ENCODE measurements around the gene TRMT61A. TPM values are rescaled to one million over a fixed set of nuclear protein-coding genes. Genes with fewer than 3 reads are reported as not detected.

Gene TRMT61A
- total RNA-seq, 1 experiment from 2014 or later, result 21.6 TPM

DNA sequence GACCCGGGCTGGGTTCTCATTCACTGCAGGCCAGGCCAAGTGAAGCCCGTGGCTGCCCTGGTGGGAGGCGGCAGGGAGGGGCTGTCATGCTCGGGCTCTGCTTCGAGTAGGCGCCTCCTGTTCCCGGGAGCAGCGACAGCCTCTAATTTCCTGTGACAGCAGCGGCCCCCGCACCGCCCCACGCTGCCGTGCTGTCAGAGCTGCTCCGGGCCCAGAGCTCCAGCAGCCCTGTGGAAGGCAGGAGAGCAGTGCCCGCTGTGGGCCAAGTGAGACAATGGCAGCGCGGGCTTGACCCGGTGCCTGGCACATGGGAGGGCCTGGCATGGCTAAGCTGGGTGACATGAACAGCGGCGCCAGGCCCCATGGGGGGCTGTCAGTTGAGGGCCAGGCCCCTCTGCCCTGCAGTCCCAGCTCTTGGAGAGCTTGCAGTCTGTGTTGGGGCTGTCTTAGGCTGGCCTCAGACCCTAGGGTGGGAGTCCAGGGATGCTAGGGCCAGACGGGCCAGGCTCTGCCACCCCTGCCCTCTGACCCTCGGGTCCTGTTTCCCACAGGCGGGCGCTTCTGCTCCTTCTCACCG lies 5.1 kb downstream of the TRMT61A start:
- DNase-seq (ENCODE audit: low read depth), result no peak

DNA sequence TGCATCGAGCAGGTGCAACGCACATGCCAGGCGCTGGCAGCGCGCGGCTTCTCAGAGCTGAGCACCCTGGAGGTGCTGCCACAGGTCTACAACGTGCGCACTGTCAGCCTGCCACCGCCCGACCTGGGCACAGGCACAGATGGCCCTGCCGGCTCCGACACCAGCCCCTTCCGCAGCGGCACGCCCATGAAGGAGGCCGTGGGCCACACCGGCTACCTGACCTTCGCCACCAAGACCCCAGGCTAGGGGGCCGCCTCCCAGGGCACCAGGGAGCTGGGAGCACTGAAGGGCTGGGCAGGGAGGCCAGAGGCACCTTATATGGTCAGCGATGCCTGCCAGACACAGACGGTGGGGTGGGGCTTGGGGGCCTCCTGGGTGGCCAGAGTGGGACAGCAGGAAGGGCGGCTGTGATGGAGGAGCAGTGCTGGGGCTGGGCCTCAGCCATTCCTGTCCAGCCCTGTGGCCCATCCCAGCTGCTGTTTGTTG lies 5.6 kb downstream of the TRMT61A start:
- no peak for DNase-seq (ENCODE audit: low read depth)

DNA sequence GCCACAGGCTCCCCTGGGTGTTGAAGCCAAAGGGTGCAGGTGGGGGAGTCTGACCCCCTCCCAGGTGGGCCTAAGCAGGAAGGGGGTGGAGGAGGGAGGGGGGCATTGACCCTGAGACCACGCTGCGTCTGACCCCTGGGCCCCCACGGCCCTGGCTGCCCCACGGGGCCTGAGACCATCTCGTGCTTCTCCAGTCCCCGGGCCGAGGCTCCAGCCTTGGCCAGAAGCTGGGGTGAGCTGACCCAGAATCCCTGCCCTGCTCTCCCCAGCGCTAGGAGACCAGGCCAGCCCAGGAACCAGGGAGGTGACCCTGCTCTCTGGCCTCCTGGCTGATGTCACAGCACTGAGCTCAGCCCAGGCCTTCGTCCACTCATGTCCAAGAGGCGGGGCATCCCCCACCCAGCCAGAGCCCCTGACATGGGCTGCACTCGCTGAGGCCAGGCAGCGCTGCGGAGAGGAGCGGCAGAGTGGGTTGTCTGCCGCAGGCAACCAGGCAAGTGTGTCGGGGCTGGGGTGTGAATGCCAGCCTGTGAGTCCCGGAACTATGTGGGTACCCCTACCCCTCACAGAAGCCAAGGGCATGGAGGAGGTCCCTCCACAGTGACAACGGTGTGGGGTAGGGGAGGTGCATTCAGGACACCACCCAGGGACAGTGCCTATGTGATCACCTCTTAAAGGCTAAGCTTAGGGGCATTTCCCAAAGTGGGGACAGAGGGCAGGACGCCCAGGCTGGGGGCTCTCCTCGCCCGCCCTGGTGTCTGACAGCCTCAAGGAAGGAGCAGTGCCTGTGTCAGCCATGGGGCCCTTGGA lies 6.3 kb downstream of the TRMT61A start:
- no peak for DNase-seq (ENCODE audit: low read depth)

DNA sequence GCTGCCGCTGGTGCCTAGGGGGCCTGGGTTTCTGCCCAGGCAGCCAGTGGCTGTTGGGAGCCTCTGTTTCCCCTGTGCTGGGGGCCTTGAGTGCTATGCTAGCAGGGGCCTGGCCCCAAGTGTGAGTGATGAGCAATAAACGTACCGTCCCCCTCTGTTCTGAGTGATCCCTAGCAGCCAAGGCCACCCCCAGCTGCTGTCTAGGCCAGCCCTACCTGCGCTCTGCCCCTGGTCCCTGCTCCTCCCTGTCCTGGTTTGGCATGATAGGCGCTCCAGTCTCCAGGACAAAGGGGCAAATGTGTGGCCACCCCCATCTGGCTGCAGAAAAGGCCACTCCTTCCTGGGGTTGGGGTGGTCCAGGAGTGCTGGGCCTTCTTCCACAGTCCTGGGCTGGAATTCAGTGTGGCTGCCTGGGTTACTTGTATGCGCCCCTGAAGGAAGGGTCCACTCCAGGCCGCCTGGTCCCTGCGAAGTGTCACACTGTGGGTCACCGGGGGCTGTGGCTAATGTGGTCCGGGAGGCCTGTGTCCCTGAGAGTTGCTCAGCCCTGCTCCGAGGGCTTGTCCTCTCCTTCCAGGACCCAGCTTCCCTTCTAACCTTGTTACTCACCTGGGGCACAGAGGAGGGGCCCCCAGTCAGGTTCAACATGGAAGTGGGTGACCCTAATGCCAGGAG lies 7.0 kb downstream of the TRMT61A start:
- no peak for DNase-seq (ENCODE audit: low read depth)

DNA sequence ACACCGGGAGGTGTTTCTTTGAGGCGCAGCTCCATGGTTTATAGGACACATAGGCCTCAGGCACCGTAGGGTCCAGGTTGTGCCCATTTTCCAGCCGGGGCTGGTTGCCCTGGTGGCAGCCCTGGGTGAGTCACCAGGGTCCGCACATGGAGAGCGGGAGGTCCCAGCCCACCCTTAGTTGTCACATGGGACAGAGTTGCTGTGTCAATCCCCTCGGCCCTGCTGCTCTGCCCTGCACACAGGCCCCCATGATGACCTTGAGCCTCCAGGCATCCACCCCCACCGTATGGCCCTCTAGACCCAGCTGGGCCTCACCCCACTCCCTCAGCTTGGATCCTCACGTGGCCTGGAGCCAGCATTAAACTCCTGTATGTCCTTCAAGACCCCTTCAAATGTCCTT lies 7.7 kb downstream of the TRMT61A start:
- DNase-seq (ENCODE audit: low read depth), result no peak

DNA sequence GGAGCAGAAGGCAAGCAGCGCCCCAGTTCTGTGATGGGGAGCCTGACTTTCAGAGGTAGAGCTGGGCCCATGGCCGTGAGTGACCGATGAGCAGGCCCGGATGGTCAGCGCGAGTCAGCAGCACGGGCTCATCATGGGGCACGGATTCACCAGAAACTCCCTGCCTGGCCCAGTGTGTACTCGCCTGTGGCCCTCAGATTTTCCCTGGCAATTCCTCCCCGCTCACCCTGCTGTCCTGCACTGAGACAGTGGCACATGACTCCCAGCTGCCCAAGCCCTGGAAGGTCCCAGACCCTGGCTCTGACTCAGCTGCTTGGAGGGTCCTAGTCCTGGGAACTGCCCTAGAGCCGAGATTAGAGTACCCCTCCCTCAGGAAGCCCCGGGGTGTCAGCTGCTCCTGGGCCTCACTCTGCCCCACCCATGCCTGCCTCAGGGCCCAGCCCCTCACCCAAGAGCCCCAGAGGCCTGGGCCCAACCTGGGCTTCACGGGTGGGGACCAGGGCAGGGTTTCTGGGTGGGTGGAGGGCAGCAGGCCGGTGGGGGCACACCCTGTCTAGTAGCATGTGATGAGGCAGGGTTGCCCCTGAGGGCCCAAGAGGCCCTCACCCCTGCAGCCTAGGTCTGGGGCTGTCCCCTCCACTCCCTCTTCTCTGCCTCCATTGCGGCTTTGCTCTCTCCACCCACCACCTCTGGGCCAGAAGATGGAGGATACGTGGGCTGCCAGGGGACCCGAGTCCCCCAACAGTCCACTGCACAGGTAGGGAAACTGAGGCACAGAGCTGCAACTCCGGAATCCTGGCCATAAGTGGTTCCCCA lies 8.4 kb downstream of the TRMT61A start:
- DNase-seq (ENCODE audit: low read depth), result peak; percentile 69

DNA sequence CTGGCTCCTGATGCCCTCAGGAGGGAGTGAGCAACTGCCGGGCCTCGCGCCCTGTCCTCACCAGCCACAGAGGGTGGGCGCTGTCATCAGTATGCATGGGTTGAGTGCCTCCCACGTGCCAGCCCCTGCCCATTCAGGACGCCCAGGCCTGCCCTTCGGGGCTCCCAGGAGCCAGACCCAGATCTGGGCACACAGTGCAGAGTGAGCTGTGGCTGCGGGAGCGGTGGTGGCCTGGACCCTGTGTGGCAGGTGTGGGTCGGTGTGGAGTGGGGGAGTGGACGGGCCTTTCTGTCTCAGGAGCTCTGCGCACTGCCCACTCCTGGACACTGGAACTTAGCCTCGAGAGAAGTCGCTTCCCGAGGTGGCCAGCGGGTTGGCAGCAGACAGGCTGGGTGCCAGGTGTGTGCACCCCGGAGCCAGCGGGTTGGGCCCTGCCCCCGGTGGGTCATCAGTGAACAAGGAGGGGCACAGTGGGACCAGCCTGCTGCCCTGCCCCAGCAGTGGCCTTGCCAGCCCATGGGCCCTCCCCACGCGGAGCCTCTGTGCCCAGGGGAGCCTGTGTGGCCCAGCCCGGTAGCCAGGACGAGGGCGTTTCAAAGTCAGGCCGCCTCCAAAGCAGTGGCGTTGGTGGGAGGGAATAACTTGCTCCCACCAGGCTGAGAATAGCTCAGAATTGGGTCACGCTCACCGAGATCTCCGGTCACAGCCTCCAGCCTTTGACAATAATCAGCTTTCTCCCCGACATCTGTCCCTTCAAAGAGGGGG lies 9.5 kb downstream of the TRMT61A start:
- no peak for DNase-seq (ENCODE audit: low read depth)

DNA sequence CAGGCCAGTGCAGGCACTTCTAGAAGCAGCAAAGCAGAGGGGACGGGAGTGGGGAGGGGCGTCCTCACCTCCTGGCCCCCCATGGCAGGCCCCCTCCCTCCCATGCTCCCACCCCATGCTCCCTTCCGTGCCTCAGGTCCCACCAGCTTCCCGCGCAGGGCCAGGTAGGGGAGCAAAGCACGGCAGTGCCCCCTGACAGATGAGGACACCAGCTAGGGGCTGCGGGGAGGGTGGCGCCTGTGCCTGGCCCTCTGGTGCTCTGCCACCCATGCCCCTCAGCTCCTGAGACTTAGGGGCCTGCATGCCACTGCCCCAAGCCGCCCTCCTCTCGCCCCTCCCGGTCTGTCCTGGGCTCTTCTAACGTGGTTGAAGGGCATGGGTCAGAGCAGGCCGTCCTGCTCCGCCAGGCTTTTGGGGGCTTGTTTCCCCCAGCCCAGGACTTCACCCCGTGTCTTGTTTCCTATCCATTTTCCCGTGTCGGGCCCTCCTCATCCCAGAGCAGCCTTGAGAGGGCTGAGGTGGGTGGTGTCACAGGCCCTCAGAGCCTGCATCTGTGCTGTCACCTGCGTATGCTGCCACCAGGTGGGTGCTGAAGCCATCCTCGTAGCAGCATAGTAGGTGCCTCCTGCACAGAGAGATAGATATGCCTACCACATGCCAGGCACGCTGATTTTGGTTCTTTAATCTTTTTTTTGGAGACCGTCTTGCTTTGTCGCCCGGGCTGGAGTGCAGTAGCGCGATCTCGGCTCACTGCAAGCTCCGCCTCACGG lies 10.2 kb downstream of the TRMT61A start:
- no peak for DNase-seq (ENCODE audit: low read depth)

DNA sequence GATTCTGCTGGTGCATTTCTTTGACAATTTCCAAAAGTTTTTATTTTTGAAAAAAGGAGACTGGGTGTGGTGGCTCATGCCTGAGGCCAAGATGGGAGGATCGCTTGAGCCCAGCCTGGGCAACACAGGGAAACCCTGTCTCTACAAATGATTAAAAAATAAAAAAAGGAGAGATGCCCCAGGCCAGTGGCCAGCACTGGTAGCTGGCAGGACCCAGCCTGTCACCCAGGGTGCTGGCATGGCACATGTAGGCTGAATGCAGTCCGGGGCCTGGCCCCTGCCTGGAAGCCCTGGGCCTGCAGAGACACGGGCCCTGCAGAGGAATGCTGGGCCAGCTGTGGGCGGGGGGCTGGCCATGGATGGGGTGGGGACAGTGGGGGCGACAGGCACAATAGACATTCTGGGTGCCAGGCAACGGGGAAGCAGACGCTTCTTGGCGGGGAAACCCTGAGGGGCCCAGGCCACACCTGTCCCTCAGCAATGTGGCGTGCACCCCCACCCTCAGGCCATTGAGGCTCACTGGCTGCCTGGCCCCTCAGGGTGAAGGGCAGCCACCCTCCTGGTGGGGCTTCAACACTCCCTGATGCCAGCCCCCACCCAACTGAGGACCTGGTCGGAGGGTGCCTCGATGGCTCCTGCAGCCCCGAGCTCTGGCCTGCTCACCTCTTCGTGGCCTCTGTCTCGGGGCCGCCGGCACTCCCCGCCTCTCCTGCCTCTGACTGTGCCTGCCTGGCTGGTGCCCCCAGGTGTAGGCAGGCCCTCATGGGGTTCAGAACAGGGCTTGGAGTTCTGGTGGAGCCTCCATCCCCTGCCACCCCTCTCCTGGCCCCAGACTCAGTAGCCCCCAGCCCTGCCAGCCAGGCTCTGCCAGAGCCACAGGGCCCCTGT lies 12.1 kb downstream of the TRMT61A start:
- no peak for DNase-seq (ENCODE audit: low read depth)

DNA sequence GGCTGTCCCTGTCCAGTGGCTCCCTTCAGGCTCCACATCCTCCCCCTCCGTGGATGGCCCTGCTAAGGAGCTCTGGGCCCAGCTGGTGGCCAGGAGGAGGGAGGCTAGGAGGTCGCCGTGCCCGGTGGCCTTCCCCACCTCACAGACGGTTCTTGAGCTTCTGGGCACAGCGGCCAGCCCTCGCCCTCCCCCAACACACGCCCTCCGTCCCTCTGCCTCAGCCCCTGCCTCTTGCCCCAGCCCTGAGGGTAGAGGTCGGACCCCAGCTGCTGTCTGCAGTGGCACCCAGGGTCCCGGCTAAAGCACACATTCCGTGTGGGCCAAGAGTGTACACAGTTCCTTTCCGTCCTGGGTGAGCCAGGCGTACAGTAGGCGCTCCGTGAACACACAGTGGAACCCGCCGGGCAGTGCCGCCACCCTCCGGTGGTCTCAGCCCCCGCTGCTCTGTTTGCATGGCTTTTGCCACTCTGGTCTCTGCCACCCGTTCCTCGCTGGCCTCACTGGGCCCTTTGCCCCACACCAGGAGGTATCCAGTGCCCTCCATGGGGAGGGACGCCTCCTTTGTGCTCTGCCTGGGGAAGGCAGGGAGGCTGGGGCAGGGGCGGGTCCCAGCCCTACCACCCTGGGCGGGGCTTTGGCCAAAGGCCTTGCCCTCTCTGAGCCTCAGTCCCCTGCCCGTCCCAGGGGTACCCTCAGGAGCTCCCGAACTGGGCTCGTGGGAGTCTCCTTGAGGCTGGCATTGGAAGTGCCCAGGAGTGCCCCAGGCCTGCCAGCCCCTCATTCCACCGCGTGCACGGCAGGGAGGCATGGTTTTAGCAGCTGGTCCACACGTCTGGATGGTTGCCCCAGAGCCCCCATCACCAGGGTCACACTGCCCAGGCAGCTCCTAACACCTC lies 13.0 kb downstream of the TRMT61A start:
- DNase-seq (ENCODE audit: low read depth), result no peak

DNA sequence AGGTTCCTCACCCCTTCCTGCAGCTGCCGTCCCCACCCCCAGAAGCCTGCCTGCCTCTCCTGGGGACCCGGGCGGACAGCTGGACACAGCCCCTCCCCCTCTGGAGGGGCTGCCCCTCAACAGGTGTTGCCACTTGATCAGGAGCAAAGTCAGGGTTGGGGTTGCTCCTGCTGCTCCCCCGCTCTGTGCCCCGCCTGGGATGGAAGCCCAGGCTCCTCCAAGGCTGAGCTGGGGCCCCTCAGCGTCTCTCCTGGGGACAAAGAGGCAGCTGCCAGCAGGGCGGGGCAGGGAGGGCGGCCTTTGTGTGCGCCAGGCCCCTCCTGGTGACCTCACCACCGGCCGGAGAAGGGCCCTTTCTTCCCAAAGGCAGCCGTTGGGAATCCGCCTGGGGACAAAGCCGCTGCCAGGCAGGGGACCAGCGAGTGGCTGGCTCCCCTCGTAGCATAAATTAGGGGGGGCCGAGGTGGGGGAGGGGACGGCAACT lies 13.7 kb downstream of the TRMT61A start:
- peak; percentile 93 for DNase-seq (ENCODE audit: low read depth)

DNA sequence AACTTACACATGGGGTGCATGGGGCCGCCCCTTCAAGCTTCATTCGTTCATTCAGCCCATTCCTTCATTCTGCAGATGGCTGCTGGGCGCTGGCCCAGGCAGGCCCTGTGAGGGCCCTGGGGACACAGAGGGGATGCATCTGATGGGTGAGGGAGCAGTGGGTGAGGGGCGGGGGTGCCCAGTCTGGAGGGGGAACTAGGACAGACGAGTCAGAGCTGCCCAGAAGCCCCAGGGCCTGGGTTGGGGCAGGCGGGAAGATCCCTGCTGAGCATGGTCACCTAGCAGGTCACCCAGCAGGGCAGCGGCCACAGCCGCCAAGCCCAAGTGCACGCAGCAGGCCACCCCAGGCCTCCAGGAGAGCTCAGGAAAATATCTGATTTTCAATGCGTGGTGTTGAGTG lies 14.1 kb downstream of the TRMT61A start:
- DNase-seq (ENCODE audit: low read depth), result no peak

DNA sequence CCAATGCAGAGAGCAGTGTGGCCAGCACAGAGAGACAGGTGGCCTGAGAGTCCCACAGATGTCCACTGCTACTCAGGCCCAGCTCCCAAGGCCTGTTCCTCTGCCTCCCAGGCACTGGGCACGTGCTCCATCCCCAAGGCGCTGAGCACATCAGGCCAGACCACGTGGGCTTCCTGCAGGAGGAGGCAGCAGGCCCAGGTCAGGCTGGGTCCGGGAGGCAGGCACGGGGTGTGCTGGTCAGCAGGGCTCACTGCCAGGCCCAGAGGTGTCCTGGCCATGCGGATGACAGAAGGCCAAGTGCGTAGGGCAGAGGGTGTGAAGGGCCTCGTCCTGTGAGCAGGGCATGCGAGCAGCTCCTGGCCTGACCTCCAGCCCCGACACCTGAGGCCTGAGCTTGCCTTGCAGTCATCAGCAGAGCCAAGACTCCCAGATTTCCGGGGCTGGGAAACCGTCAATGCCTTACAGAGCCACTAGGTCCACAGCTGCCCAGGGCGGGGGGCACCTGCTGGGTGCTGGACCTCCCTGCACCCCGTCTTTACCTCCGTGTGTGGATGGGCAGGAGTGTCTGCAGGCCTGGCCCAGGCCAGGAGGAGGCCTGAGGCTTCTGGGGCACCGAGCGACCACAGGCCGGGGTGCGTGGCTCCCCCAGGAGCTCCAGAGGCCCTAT lies 14.9 kb downstream of the TRMT61A start:
- no peak for DNase-seq (ENCODE audit: low read depth)

DNA sequence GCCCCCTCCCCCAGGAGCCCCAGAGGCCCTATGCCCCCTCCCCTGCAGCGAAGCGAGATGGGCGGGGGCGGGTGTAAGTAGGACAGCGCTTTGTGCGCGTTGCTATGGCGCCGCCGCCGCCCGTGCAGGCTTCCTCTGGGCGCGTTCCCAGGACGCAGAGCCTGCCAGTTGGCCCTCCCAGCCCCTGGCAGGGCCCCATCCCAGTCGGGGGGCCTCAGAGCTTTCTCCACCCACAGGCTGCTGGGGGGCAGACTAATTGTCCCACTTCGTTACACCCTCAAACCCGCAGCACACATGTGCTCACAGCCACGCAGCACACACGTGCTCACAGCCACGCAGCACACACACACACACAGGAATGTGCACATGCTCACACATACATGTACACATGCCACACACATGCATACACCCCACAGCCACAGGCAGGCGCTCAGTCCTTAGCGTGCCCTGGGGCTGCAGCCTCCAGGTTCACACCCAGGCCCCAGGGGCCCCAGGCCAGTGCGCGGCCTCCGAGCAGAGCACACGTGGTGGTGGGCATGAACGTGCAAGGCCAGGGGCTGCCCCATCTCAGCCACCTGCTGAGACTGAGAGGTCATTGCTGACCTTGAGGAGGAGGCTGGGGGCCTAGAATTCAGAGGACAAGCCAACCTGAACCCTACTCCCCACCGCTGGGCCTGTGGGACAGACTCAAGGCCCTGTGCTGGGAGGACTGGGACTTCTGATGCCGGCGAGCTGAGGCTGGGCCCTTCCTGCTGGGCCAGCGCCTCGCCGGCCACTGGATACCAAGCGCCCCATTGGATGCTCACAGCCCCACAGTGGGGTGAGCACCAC lies 15.6 kb downstream of the TRMT61A start:
- no peak for DNase-seq (ENCODE audit: low read depth)

DNA sequence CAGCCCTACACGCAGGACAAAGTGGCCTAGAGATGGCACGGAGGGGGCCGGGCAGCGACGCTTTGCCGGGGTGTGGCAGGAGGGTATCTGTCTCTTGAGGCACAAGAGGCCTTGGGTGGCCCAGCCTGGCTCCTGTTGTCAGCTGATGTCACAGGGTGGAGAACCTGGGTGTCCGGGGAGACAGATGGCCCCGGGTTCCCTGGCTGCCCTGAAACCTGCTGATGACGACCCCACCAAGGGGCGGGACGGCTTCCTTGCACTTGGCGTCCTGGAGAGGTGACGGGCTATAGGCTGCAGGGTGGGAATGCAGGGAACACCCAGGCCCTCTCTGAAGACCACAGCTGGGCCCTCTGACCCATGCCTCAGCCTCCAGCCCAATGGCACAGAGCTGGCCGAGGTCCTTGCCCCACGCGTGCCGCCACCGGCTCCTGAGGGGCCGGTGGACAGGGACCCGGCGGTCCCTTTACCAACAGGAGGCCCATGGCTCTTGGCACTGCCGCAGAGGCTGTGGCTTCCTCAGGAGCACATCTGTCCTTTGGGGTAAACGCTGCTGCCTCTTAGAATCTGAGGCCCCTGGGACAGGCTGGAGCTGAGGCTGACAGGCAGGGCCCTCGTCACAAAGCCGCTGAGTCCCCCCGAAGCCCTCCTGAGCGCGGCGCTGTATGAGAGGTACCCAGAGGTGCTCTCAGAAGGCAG lies 16.4 kb downstream of the TRMT61A start:
- DNase-seq (ENCODE audit: low read depth), result no peak

All from LHCN-M2 (cell line).